ENCODE data around the gene BAIAP2L1.

BAIAP2L1 gene

GRCh38 chr7:98286701-98287485 lies 114.0 kb downstream of the BAIAP2L1 start:
- peaks cover 47% of the 10 kb centered on the region for H3K4me1 ChIP-seq (ENCODE audit: control insufficient read depth, insufficient read depth, low read length)
- H3K27me3 ChIP-seq (ENCODE audit: control insufficient read depth, insufficient read depth, low read length, poor library complexity, severe bottlenecking): no peaks in the 10 kb centered on the region
- no peaks in the 10 kb centered on the region for H3K9me3 ChIP-seq (ENCODE audit: control insufficient read depth, low read length)
- H3K27ac ChIP-seq (ENCODE audit: insufficient read depth, low read depth, low read length, poor library complexity, severe bottlenecking): no peak overlapping the region
- peaks cover 2% of the 10 kb centered on the region for H3K36me3 ChIP-seq (ENCODE audit: control insufficient read depth, insufficient read depth, low read length)
- 89 to 91% methylated on average over 21 of the region's 21 CpGs for WGBS, 2 experiments
- H3K4me3 ChIP-seq (ENCODE audit: insufficient read depth, low read depth, low read length): no peak overlapping the region

DNA sequence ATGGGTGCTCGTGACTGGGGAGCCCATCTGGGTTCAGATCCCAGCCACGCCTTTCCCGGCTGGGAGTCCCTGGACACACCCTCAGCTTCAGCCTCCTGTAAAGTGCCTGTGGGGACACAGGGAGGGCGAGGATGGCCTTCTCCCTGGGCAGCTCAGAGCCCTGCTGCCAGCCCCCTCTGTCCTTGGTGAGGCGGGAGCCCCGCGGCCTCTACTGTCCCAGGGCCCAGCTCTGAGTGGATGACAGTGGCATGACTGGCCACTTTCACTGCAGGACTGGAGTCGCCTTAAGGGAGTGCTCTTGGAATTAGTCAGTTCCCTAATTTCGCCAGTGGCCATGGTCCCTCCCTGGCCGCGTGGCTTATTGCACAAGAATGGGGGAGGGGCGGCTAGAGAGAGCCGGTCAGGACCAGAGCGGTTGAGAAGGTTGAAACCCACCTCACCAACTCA lies 114.8 kb downstream of the BAIAP2L1 start:
- Histone ChIP-seq H3K27ac (ENCODE audit: insufficient read depth, low read depth, low read length, poor library complexity, severe bottlenecking) (no peak overlapping the region), H3K4me3 (ENCODE audit: insufficient read depth, low read depth, low read length) (no peak overlapping the region), H3K9me3 (ENCODE audit: control insufficient read depth, low read length) (no peaks in the 10 kb centered on the region), H3K36me3 (ENCODE audit: control insufficient read depth, insufficient read depth, low read length) (no peaks in the 10 kb centered on the region), H3K27me3 (ENCODE audit: control insufficient read depth, insufficient read depth, low read length, poor library complexity, severe bottlenecking) (no peaks in the 10 kb centered on the region), H3K4me1 (ENCODE audit: control insufficient read depth, insufficient read depth, low read length) (peaks cover 47% of the 10 kb centered on the region)
- 83% methylated on average over 14 of the region's 14 CpGs for WGBS, 2 experiments

- Histone ChIP-seq H3K27ac (ENCODE audit: insufficient read depth, low read depth, low read length, poor library complexity, severe bottlenecking) (no peak overlapping the region), H3K36me3 (ENCODE audit: control insufficient read depth, insufficient read depth, low read length) (no peaks in the 10 kb centered on the region)
Measured at GRCh38 chr7:98285157-98286092, 115.5 kb downstream of the BAIAP2L1 start.

DNA sequence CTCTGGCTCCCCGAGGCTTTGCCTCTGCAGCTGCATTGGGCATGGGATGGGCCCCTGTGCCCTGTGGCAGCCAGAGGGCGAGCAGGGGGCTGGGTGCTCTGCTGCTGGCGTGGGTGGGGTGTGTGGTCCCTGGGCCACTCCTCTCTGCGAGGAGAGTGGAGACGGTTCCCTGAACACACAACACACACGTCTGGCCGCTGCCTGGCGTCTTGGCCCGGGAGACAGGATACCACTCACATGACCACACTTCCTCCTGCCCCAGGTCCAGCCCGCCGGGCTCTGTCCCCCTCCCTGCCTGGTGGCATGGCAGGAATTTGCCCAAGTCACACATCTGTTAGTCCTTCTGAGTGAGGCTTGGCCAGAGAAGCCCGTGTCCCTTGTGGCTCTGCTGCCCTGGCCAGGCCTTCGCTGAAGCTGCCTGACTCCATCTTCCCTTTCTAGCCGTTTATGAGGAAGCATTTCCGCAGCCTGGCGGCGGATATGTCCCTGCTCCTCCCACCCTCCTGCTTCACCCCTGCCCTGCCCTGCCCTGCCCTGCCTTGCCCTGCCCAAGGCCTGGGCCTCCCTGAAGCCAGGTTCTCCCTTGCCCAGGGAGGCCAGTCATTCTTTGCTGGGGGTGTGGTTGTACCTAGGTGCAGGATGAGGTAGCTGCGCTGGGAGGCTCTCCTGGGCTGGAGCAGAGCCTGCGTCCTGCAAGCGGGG lies 116.4 kb downstream of the BAIAP2L1 start:
- H3K4me3 ChIP-seq (ENCODE audit: insufficient read depth, low read depth, low read length): no peak overlapping the region
- H3K27ac ChIP-seq (ENCODE audit: insufficient read depth, low read depth, low read length, poor library complexity, severe bottlenecking): no peak overlapping the region
- H3K27me3 ChIP-seq (ENCODE audit: control insufficient read depth, insufficient read depth, low read length, poor library complexity, severe bottlenecking): no peaks in the 10 kb centered on the region
- H3K36me3 ChIP-seq (ENCODE audit: control insufficient read depth, insufficient read depth, low read length): no peaks in the 10 kb centered on the region
- H3K9me3 ChIP-seq (ENCODE audit: control insufficient read depth, low read length): no peaks in the 10 kb centered on the region
- H3K4me1 ChIP-seq (ENCODE audit: control insufficient read depth, insufficient read depth, low read length): peaks cover 47% of the 10 kb centered on the region
- WGBS, 2 experiments: 89 to 91% methylated on average over 20 of the region's 20 CpGs

More at GRCh38 chr7:98285157-98286092, 115.5 kb downstream of the BAIAP2L1 start:
- H3K4me3 ChIP-seq (ENCODE audit: insufficient read depth, low read depth, low read length): peak overlapping the region; percentile 4
- peaks cover 47% of the 10 kb centered on the region for H3K4me1 ChIP-seq (ENCODE audit: control insufficient read depth, insufficient read depth, low read length)
- WGBS, 2 experiments: 89 to 90% methylated on average over 21 of the region's 21 CpGs
- no peaks in the 10 kb centered on the region for H3K9me3 ChIP-seq (ENCODE audit: control insufficient read depth, low read length)
- H3K27me3 ChIP-seq (ENCODE audit: control insufficient read depth, insufficient read depth, low read length, poor library complexity, severe bottlenecking): no peaks in the 10 kb centered on the region

DNA sequence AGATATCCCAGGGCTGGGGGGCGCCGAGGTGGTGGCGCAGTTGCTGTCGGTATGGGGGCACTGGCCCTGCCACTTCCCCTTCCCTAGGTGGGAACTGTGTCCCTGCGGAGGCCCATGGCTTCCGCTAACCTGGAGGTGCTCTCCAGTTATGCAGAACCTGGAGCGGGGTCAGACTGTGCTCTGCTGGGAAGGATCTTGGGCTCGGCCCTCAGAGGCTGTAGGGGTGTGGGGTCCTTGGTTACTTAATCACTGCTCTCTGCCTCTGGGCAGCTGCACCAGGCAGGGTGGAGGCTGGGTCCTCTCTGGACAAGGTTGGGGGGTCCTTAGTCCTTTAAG lies 117.0 kb downstream of the BAIAP2L1 start:
- Histone ChIP-seq H3K27me3 (ENCODE audit: control insufficient read depth, insufficient read depth, low read length, poor library complexity, severe bottlenecking) (no peaks in the 10 kb centered on the region), H3K27ac (ENCODE audit: insufficient read depth, low read depth, low read length, poor library complexity, severe bottlenecking) (no peak overlapping the region), H3K36me3 (ENCODE audit: control insufficient read depth, insufficient read depth, low read length) (no peaks in the 10 kb centered on the region), H3K4me3 (ENCODE audit: insufficient read depth, low read depth, low read length) (no peak overlapping the region), H3K9me3 (ENCODE audit: control insufficient read depth, low read length) (no peaks in the 10 kb centered on the region), H3K4me1 (ENCODE audit: control insufficient read depth, insufficient read depth, low read length) (peaks cover 47% of the 10 kb centered on the region)
- WGBS, 2 experiments: 91 to 93% methylated on average over 8 of the region's 8 CpGs

DNA sequence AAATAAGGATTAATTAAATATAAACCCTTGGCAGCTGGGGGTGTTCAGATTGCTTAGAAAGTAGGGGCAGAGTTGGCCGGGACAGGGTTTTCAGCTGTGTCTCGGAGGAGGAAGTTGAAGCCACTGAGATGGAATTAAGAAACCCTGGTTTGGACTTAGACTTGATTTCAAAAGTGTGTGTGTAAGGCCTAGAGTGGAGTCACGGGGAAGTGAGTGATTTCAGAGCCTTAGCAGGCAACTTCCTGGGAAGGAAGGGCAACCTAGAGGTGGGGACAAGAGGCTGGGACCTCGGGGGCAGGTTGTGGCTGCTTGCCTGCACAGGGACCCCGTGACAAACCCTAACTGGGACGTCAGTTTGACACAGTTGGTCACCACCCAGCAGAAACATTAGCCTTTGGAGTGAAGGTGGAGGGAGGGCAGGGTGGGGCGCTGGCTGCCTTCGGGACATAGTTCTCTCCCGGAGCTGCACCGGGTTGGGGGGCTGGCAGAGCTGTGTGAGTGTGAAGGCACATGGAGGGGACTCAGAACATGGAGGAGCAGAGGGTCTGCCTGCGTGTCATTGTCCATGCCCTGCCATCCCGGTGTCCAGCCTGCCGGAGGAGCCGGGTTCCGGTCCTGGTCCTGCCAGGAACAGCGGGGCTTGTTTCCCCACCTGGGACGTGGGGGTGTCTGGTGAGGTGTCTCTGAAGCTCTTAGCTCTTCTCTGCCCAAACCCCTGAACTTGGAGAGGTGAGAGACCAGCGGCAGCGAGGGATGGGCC lies 117.6 kb downstream of the BAIAP2L1 start:
- Histone ChIP-seq H3K4me1 (ENCODE audit: control insufficient read depth, insufficient read depth, low read length) (peaks cover 47% of the 10 kb centered on the region), H3K9me3 (ENCODE audit: control insufficient read depth, low read length) (no peaks in the 10 kb centered on the region), H3K36me3 (ENCODE audit: control insufficient read depth, insufficient read depth, low read length) (no peaks in the 10 kb centered on the region), H3K27me3 (ENCODE audit: control insufficient read depth, insufficient read depth, low read length, poor library complexity, severe bottlenecking) (no peaks in the 10 kb centered on the region), H3K4me3 (ENCODE audit: insufficient read depth, low read depth, low read length) (peak overlapping the region; percentile 83), H3K27ac (ENCODE audit: insufficient read depth, low read depth, low read length, poor library complexity, severe bottlenecking) (no peak overlapping the region)
- WGBS, 2 experiments: 93 to 94% methylated on average over 19 of the region's 19 CpGs

GRCh38 chr7:98282703-98283102 lies 118.2 kb downstream of the BAIAP2L1 start:
- Histone ChIP-seq H3K4me1 (ENCODE audit: control insufficient read depth, insufficient read depth, low read length) (peaks cover 47% of the 10 kb centered on the region), H3K9me3 (ENCODE audit: control insufficient read depth, low read length) (no peaks in the 10 kb centered on the region), H3K27me3 (ENCODE audit: control insufficient read depth, insufficient read depth, low read length, poor library complexity, severe bottlenecking) (no peaks in the 10 kb centered on the region), H3K27ac (ENCODE audit: insufficient read depth, low read depth, low read length, poor library complexity, severe bottlenecking) (no peak overlapping the region), H3K36me3 (ENCODE audit: control insufficient read depth, insufficient read depth, low read length) (no peaks in the 10 kb centered on the region), H3K4me3 (ENCODE audit: insufficient read depth, low read depth, low read length) (peak overlapping the region; percentile 83)
- 62 to 68% methylated on average over 16 of the region's 16 CpGs for WGBS, 2 experiments

DNA sequence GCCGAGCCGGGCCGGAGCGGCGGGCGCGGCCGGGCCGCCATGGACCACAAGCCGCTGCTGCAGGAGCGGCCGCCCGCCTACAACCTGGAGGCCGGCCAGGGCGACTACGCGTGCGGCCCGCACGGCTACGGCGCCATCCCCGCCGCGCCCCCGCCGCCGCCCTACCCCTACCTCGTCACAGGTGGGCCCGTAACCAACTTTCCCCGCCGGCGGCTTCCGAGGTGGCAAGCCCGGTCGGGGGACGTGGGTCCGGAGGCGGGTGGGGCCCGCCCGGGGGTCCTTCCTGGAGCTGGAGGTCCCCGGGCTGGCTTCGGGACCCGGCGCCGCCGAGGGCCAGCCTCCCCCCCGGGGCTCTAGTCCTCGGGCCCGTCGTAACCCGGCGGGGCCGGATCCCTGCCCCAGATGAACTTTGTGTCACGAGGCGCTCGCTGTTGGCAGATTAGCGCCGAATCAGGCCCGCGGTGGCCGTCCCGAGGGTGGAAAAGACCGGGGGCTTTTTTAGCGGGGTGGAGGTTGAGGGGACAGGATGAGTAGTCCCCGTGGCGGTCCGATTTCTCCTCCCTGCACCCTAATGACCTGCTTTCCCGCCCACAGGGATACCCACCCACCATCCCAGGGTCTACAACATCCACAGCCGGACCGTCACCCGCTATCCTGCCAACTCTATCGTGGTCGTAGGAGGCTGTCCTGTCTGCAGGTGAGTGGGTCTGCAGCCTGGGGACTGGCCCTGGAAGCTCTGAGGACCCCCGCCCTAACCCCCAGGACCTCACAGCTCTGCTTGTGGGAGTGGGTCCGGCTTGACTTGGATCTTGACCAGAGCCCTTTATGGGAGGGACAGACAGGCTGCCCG lies 118.9 kb downstream of the BAIAP2L1 start:
- 1 to 2% methylated on average over 77 of the region's 77 CpGs for WGBS, 2 experiments
- H3K4me3 ChIP-seq (ENCODE audit: insufficient read depth, low read depth, low read length): peak overlapping the region; percentile 83
- no peak overlapping the region for H3K27ac ChIP-seq (ENCODE audit: insufficient read depth, low read depth, low read length, poor library complexity, severe bottlenecking)
- no peaks in the 10 kb centered on the region for H3K36me3 ChIP-seq (ENCODE audit: control insufficient read depth, insufficient read depth, low read length)
- H3K4me1 ChIP-seq (ENCODE audit: control insufficient read depth, insufficient read depth, low read length): peaks cover 43% of the 10 kb centered on the region
- H3K27me3 ChIP-seq (ENCODE audit: control insufficient read depth, insufficient read depth, low read length, poor library complexity, severe bottlenecking): no peaks in the 10 kb centered on the region
- no peaks in the 10 kb centered on the region for H3K9me3 ChIP-seq (ENCODE audit: control insufficient read depth, low read length)
